ENCODE data around the gene PDE12.
"Not testable (repeated sequence)": the region's sequence is repeated elsewhere in the genome, so short reads cannot be mapped to it uniquely, and the experiment has no call there.

Gene PDE12

GRCh38 chr3:57587905-57588304 lies 31.8 kb downstream of the PDE12 start:
- DNase-seq (ENCODE audit: low spot score): peak; percentile 77

GRCh38 chr3:57592306-57592705 lies 36.2 kb downstream of the PDE12 start:
- DNase-seq (ENCODE audit: low spot score): no peak

GRCh38 chr3:57594144-57594543 lies 38.1 kb downstream of the PDE12 start:
- DNase-seq (ENCODE audit: low spot score): no peak

GRCh38 chr3:57594576-57594975 lies 38.5 kb downstream of the PDE12 start:
- no peak for DNase-seq (ENCODE audit: low spot score)

- DNase-seq (ENCODE audit: low spot score): peak; percentile 82
Observed at GRCh38 chr3:57596495-57597126, 40.5 kb downstream of the PDE12 start.

GRCh38 chr3:57597127-57597923 lies 41.3 kb downstream of the PDE12 start, which contains the start of gene ARF4:
Gene ARF4, minus strand, starts transcription at chr3:57597344. Its CDS starts 204 bp downstream, at chr3:57597140.
- DNase-seq (ENCODE audit: low spot score): peak; percentile 99

- DNase-seq (ENCODE audit: low spot score): peak; percentile 69
Observed at GRCh38 chr3:57598765-57599360, 42.8 kb downstream of the PDE12 start.

GRCh38 chr3:57600195-57600594 lies 44.1 kb downstream of the PDE12 start:
- no peak for DNase-seq (ENCODE audit: low spot score)

GRCh38 chr3:57604971-57605370 lies 48.9 kb downstream of the PDE12 start:
- no peak for DNase-seq (ENCODE audit: low spot score)

- no peak for DNase-seq (ENCODE audit: low spot score)
Observed at GRCh38 chr3:57605683-57606082, 49.6 kb downstream of the PDE12 start.

GRCh38 chr3:57611870-57612269 lies 55.8 kb downstream of the PDE12 start:
- not testable (repeated sequence) for DNase-seq (ENCODE audit: low spot score)

GRCh38 chr3:57616233-57616632 lies 60.2 kb downstream of the PDE12 start:
- no peak for DNase-seq (ENCODE audit: low spot score)

Measured in hematopoietic multipotent progenitor cell treated with erythropoietin and hydrocortisone succinate and interleukin-3 and kit ligand, for 17 days (in vitro differentiated cells).